ENCODE results near the gene PTPRG.

The PTPRG gene

GRCh38 chr3:61725851-61726333 is 164.5 kb downstream of the PTPRG start:
- H3K36me3 ChIP-seq (ENCODE audit: control insufficient read depth, insufficient read depth, low read length) = no peaks in the 10 kb centered on the region
- no peak overlapping the region for H3K9ac ChIP-seq (ENCODE audit: low read depth, low read length)
- peaks cover 13% of the 10 kb centered on the region for H3K4me1 ChIP-seq (ENCODE audit: control insufficient read depth, insufficient read depth, low read length)
- no peaks in the 10 kb centered on the region for H3K27me3 ChIP-seq (ENCODE audit: control insufficient read depth, insufficient read depth, low read length)
- no peaks in the 10 kb centered on the region for H3K9me3 ChIP-seq (ENCODE audit: control insufficient read depth, insufficient read depth, low read length)
- no peak overlapping the region for H3K4me3 ChIP-seq (ENCODE audit: low read depth, low read length)

- Histone ChIP-seq H3K9me3 (ENCODE audit: control insufficient read depth, insufficient read depth, low read length) (no peaks in the 10 kb centered on the region), H3K9ac (ENCODE audit: low read depth, low read length) (no peak overlapping the region), H3K27me3 (ENCODE audit: control insufficient read depth, insufficient read depth, low read length) (no peaks in the 10 kb centered on the region), H3K4me1 (ENCODE audit: control insufficient read depth, insufficient read depth, low read length) (peaks cover 14% of the 10 kb centered on the region), H3K4me3 (ENCODE audit: low read depth, low read length) (no peak overlapping the region), H3K36me3 (ENCODE audit: control insufficient read depth, insufficient read depth, low read length) (no peaks in the 10 kb centered on the region)
These were observed 166.1 kb downstream of the PTPRG start for GRCh38 chr3:61727435-61727834.

GRCh38 chr3:61729038-61729634 is 167.8 kb downstream of the PTPRG start:
- Histone ChIP-seq H3K27me3 (ENCODE audit: control insufficient read depth, insufficient read depth, low read length) (no peaks in the 10 kb centered on the region), H3K36me3 (ENCODE audit: control insufficient read depth, insufficient read depth, low read length) (no peaks in the 10 kb centered on the region), H3K9me3 (ENCODE audit: control insufficient read depth, insufficient read depth, low read length) (no peaks in the 10 kb centered on the region), H3K4me3 (ENCODE audit: low read depth, low read length) (no peak overlapping the region), H3K9ac (ENCODE audit: low read depth, low read length) (no peak overlapping the region), H3K4me1 (ENCODE audit: control insufficient read depth, insufficient read depth, low read length) (peaks cover 14% of the 10 kb centered on the region)

- Histone ChIP-seq H3K9me3 (ENCODE audit: control insufficient read depth, insufficient read depth, low read length) (no peaks in the 10 kb centered on the region), H3K9ac (ENCODE audit: low read depth, low read length) (no peak overlapping the region), H3K4me1 (ENCODE audit: control insufficient read depth, insufficient read depth, low read length) (peaks cover 14% of the 10 kb centered on the region), H3K4me3 (ENCODE audit: low read depth, low read length) (no peak overlapping the region), H3K36me3 (ENCODE audit: control insufficient read depth, insufficient read depth, low read length) (no peaks in the 10 kb centered on the region), H3K27me3 (ENCODE audit: control insufficient read depth, insufficient read depth, low read length) (no peaks in the 10 kb centered on the region)
These were observed 168.7 kb downstream of the PTPRG start for GRCh38 chr3:61730056-61730455.

- Histone ChIP-seq H3K9ac (ENCODE audit: low read depth, low read length) (no peak overlapping the region), H3K27me3 (ENCODE audit: control insufficient read depth, insufficient read depth, low read length) (no peaks in the 10 kb centered on the region), H3K9me3 (ENCODE audit: control insufficient read depth, insufficient read depth, low read length) (no peaks in the 10 kb centered on the region), H3K4me1 (ENCODE audit: control insufficient read depth, insufficient read depth, low read length) (peaks cover 16% of the 10 kb centered on the region), H3K4me3 (ENCODE audit: low read depth, low read length) (no peak overlapping the region), H3K36me3 (ENCODE audit: control insufficient read depth, insufficient read depth, low read length) (no peaks in the 10 kb centered on the region)
These were observed 169.3 kb downstream of the PTPRG start for GRCh38 chr3:61730577-61731231.

GRCh38 chr3:61733000-61733399 is 171.6 kb downstream of the PTPRG start:
- peaks cover 16% of the 10 kb centered on the region for H3K4me1 ChIP-seq (ENCODE audit: control insufficient read depth, insufficient read depth, low read length)
- no peaks in the 10 kb centered on the region for H3K9me3 ChIP-seq (ENCODE audit: control insufficient read depth, insufficient read depth, low read length)
- no peaks in the 10 kb centered on the region for H3K36me3 ChIP-seq (ENCODE audit: control insufficient read depth, insufficient read depth, low read length)
- H3K9ac ChIP-seq (ENCODE audit: low read depth, low read length) = no peak overlapping the region
- H3K27me3 ChIP-seq (ENCODE audit: control insufficient read depth, insufficient read depth, low read length) = no peaks in the 10 kb centered on the region
- no peak overlapping the region for H3K4me3 ChIP-seq (ENCODE audit: low read depth, low read length)

GRCh38 chr3:61733876-61734275 is 172.5 kb downstream of the PTPRG start:
- Histone ChIP-seq H3K4me1 (ENCODE audit: control insufficient read depth, insufficient read depth, low read length) (peaks cover 16% of the 10 kb centered on the region), H3K27me3 (ENCODE audit: control insufficient read depth, insufficient read depth, low read length) (no peaks in the 10 kb centered on the region), H3K9me3 (ENCODE audit: control insufficient read depth, insufficient read depth, low read length) (no peaks in the 10 kb centered on the region), H3K36me3 (ENCODE audit: control insufficient read depth, insufficient read depth, low read length) (no peaks in the 10 kb centered on the region), H3K9ac (ENCODE audit: low read depth, low read length) (no peak overlapping the region), H3K4me3 (ENCODE audit: low read depth, low read length) (no peak overlapping the region)

GRCh38 chr3:61734749-61735686 is 173.6 kb downstream of the PTPRG start:
- Histone ChIP-seq H3K4me1 (ENCODE audit: control insufficient read depth, insufficient read depth, low read length) (peaks cover 16% of the 10 kb centered on the region), H3K36me3 (ENCODE audit: control insufficient read depth, insufficient read depth, low read length) (no peaks in the 10 kb centered on the region), H3K9ac (ENCODE audit: low read depth, low read length) (no peak overlapping the region), H3K27me3 (ENCODE audit: control insufficient read depth, insufficient read depth, low read length) (no peaks in the 10 kb centered on the region), H3K4me3 (ENCODE audit: low read depth, low read length) (no peak overlapping the region), H3K9me3 (ENCODE audit: control insufficient read depth, insufficient read depth, low read length) (no peaks in the 10 kb centered on the region)

- Histone ChIP-seq H3K27me3 (ENCODE audit: control insufficient read depth, insufficient read depth, low read length) (no peaks in the 10 kb centered on the region), H3K36me3 (ENCODE audit: control insufficient read depth, insufficient read depth, low read length) (no peaks in the 10 kb centered on the region), H3K4me1 (ENCODE audit: control insufficient read depth, insufficient read depth, low read length) (peaks cover 9% of the 10 kb centered on the region), H3K9ac (ENCODE audit: low read depth, low read length) (no peak overlapping the region), H3K4me3 (ENCODE audit: low read depth, low read length) (no peak overlapping the region), H3K9me3 (ENCODE audit: control insufficient read depth, insufficient read depth, low read length) (no peaks in the 10 kb centered on the region)
These were observed 175.1 kb downstream of the PTPRG start for GRCh38 chr3:61736506-61736905.

GRCh38 chr3:61739640-61740039 is 178.3 kb downstream of the PTPRG start:
- peaks cover 9% of the 10 kb centered on the region for H3K4me1 ChIP-seq (ENCODE audit: control insufficient read depth, insufficient read depth, low read length)
- H3K36me3 ChIP-seq (ENCODE audit: control insufficient read depth, insufficient read depth, low read length) = no peaks in the 10 kb centered on the region
- no peaks in the 10 kb centered on the region for H3K9me3 ChIP-seq (ENCODE audit: control insufficient read depth, insufficient read depth, low read length)
- no peak overlapping the region for H3K4me3 ChIP-seq (ENCODE audit: low read depth, low read length)
- no peak overlapping the region for H3K9ac ChIP-seq (ENCODE audit: low read depth, low read length)
- H3K27me3 ChIP-seq (ENCODE audit: control insufficient read depth, insufficient read depth, low read length) = no peaks in the 10 kb centered on the region

GRCh38 chr3:61740494-61740893 is 179.1 kb downstream of the PTPRG start:
- Histone ChIP-seq H3K27me3 (ENCODE audit: control insufficient read depth, insufficient read depth, low read length) (no peaks in the 10 kb centered on the region), H3K9me3 (ENCODE audit: control insufficient read depth, insufficient read depth, low read length) (no peaks in the 10 kb centered on the region), H3K9ac (ENCODE audit: low read depth, low read length) (no peak overlapping the region), H3K4me3 (ENCODE audit: low read depth, low read length) (no peak overlapping the region), H3K36me3 (ENCODE audit: control insufficient read depth, insufficient read depth, low read length) (no peaks in the 10 kb centered on the region), H3K4me1 (ENCODE audit: control insufficient read depth, insufficient read depth, low read length) (peaks cover 5% of the 10 kb centered on the region)
